PFSK-1 (cell line): Measurements from ENCODE around the gene TTLL7.

Experiments
- POLR2AphosphoS5 ChIP-seq: IDR thresholded peaks from 2 replicates; pipeline ENCODE4 v1.6.1; 2012; ENCODE audit warnings: low read depth, mild to moderate bottlenecking, control low read depth, low read length, moderate library complexity
- REST ChIP-seq, 2 experiments: IDR thresholded peaks; 2 replicates each; pipeline versions ENCODE4 v1.6.1 to v1.8.0; 2011 to 2012; ENCODE audit warnings: low read depth in 2 of 2, low read length in 2 of 2, control low read depth in 1 of 2, inconsistent platforms in 1 of 2, mild to moderate bottlenecking in 1 of 2, moderate library complexity in 1 of 2; ENCODE audit not compliant: insufficient read depth in 1 of 2

GRCh38 chr1:83970802-83971201 is 28.1 kb downstream of the TTLL7 start:
- TF ChIP-seq REST (IDR thresholded peaks at IDR 0.05; ENCODE audit: insufficient read depth in 1 of 2, low read depth in 2 of 2, low read length in 2 of 2) (no peak), POLR2AphosphoS5 (no peak)
